ENCODE results near the gene CRLF1. TPM values are rescaled to one million over a fixed set of nuclear protein-coding genes. Genes with fewer than 3 reads are reported as not detected.
A peak's percentile ranks its signal among the peaks of the same experiment; 100 is the strongest.

The CRLF1 gene
- total RNA-seq, 1 donor from 2014 or later, result 20.0 TPM

DNA sequence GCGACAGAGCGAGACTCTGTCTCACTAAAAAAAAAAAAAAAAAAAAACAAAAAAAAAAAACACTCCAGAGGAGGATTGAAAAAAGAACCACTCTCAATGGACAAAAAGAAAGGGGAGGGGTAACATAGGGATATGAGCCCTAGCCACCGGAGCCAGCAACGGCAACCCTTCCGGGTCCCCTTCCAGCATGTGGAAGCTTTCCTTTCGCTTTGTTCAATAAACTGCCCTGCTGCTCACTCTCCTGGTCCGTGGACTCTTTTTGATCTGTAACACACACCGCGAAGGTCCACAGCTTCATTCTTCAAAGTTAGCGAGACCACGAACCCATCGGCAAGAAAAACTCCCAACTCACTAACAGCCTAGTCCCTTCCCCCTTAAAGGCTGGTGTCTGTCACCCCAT lies 19.0 kb downstream of the CRLF1 start:
- peaks cover 32% of the 10 kb centered on the region for H3K4me1 ChIP-seq
- H3K27ac ChIP-seq (replicated peaks), result peak overlapping the region; percentile 97
- H3K27me3 ChIP-seq (ENCODE audit: low read depth), result no peaks in the 10 kb centered on the region
- no peak overlapping the region for H3K4me3 ChIP-seq
- H3K9me3 ChIP-seq (replicated peaks), result no peaks in the 10 kb centered on the region
- no peak for DNase-seq
- peaks cover 12% of the 10 kb centered on the region for H3K36me3 ChIP-seq
- intact Hi-C loops (cut with micrococcal nuclease), result no loop called here
- TF ChIP-seq, protein P1, sequence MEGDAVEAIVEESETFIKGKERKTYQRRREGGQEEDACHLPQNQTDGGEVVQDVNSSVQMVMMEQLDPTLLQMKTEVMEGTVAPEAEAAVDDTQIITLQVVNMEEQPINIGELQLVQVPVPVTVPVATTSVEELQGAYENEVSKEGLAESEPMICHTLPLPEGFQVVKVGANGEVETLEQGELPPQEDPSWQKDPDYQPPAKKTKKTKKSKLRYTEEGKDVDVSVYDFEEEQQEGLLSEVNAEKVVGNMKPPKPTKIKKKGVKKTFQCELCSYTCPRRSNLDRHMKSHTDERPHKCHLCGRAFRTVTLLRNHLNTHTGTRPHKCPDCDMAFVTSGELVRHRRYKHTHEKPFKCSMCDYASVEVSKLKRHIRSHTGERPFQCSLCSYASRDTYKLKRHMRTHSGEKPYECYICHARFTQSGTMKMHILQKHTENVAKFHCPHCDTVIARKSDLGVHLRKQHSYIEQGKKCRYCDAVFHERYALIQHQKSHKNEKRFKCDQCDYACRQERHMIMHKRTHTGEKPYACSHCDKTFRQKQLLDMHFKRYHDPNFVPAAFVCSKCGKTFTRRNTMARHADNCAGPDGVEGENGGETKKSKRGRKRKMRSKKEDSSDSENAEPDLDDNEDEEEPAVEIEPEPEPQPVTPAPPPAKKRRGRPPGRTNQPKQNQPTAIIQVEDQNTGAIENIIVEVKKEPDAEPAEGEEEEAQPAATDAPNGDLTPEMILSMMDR (IDR thresholded peaks at IDR 0.05; ENCODE audit: borderline replicate concordance), result no peak

DNA sequence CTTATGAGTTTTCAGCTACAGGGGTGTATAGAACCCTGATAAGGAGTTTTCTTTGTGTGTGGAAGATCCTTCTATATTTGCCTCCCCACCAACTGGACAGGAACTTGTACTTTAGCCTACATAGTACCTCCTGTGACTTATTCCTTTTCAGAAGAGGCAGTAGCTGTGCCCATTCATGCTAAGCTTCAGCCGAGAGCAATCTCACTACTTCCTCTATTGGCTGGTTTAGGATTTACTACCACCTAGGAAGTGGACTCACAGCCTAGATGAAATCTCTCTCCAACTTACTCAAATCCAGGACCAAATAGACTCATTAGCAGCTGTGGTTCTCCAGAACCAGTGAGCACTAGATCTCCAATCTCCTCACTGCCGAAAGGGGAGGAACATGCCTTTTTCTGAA lies 20.3 kb downstream of the CRLF1 start:
- no peak for DNase-seq
- TF ChIP-seq, protein P1 (IDR thresholded peaks at IDR 0.05; ENCODE audit: borderline replicate concordance), result no peak
- H3K27ac ChIP-seq (replicated peaks), result no peak overlapping the region
- peaks cover 9% of the 10 kb centered on the region for H3K36me3 ChIP-seq
- no peaks in the 10 kb centered on the region for H3K9me3 ChIP-seq (replicated peaks)
- H3K4me1 ChIP-seq, result peaks cover 32% of the 10 kb centered on the region
- intact Hi-C loops (cut with micrococcal nuclease), result no loop called here
- no peaks in the 10 kb centered on the region for H3K27me3 ChIP-seq (ENCODE audit: low read depth)
- no peak overlapping the region for H3K4me3 ChIP-seq

DNA sequence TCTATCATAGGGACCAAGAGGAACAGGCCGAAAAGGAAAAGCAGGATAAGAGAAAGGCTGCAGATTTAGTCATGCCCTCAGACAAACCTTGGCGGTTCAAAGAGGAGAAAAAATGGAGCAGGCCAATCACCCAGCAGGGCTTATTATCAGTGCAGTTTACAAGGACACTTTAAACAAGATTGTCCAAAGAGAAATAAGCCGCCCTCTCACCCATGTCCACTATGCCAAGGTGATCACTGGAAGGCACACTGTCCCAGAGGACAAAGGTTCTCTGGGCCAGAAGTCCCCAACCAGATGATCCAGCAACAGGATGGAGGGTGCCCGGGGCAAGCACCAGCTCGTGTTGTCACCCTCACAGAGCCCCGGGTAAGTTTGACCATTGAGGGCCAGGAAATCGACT lies 26.3 kb downstream of the CRLF1 start:
- Histone ChIP-seq H3K4me3 (no peak overlapping the region), H3K4me1 (no peaks in the 10 kb centered on the region), H3K27ac (replicated peaks) (no peak overlapping the region), H3K9me3 (replicated peaks) (no peaks in the 10 kb centered on the region), H3K27me3 (ENCODE audit: low read depth) (no peaks in the 10 kb centered on the region), H3K36me3 (peaks cover 24% of the 10 kb centered on the region)
- intact Hi-C loops (cut with micrococcal nuclease), result no loop called here
- DNase-seq, result no peak
- TF ChIP-seq, protein P1 (IDR thresholded peaks at IDR 0.05; ENCODE audit: borderline replicate concordance), result no peak

DNA sequence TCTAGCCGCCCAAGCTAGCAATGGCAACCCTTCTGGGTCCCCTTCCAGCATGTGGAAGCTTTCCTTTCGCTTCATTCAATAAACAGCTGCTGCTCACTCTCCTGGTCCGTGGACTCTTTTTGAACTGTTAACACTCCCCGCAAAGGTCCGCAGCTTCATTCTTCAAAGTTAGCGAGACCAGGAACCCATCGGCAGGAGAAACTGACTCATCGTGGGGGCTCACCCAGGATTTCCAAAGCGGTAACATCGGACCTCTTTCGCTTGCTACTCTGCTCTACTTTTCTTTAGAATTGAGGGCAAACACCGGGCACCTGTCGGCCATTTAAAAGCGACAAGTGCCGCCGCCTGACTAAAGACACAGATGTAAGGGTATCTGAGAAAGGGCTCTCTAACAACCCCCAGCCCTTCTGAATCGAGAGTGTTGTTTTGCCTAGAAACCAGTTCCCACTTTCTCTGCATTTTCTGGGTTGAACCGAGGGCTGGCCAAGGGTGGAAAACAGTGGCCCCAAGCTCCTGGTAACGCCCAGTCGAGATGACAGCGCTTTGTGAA lies 29.2 kb downstream of the CRLF1 start:
- intact Hi-C loops (cut with micrococcal nuclease), result no loop called here
- Histone ChIP-seq H3K36me3 (peaks cover 48% of the 10 kb centered on the region), H3K9me3 (replicated peaks) (no peaks in the 10 kb centered on the region), H3K4me3 (no peak overlapping the region), H3K4me1 (peaks cover 12% of the 10 kb centered on the region), H3K27me3 (ENCODE audit: low read depth) (no peaks in the 10 kb centered on the region), H3K27ac (replicated peaks) (no peak overlapping the region)
- no peak for DNase-seq
- TF ChIP-seq, protein P1 (IDR thresholded peaks at IDR 0.05; ENCODE audit: borderline replicate concordance), result no peak

DNA sequence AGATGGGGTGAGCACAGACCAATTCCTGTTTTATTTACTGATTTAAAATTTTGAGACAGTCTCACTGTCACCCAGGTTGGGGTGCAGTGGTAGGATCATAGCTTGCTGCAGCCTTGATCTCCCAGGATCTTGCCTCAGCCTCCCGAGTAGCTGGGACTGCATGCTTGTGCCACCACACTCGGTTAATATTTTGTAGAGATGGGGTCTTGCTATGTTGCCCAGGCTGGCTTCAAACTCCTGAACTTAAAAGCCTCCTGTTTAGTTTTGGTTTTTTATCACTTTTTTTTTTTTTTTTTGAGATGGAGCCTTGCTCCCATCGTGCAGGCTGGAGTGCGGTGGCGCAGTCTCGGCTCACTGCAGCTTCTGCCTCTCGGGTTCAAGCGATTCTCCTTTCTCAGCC lies 30.2 kb downstream of the CRLF1 start:
- TF ChIP-seq, protein P1 (IDR thresholded peaks at IDR 0.05; ENCODE audit: borderline replicate concordance), result no peak
- intact Hi-C loops (cut with micrococcal nuclease), result no loop called here
- Histone ChIP-seq H3K27me3 (ENCODE audit: low read depth) (no peaks in the 10 kb centered on the region), H3K9me3 (replicated peaks) (no peaks in the 10 kb centered on the region), H3K4me3 (no peak overlapping the region), H3K27ac (replicated peaks) (no peak overlapping the region), H3K36me3 (peaks cover 48% of the 10 kb centered on the region), H3K4me1 (peaks cover 20% of the 10 kb centered on the region)
- DNase-seq, result no peak
